Erythroblast (primary cell): ENCODE results near the gene APOO.

ENCODE experiments used
- GATA1 ChIP-seq: IDR thresholded peaks from 2 replicates; pipeline ENCODE4 v1.6.1; 2011; ENCODE audit warnings: low read depth, mild to moderate bottlenecking, control low read depth, low read length, moderate library complexity
- POLR2A ChIP-seq: IDR thresholded peaks from 2 replicates; pipeline ENCODE4 v1.6.1; 2011; ENCODE audit warnings: mild to moderate bottlenecking, low read length

GRCh38 chrX:23819385-23820234 is 88.1 kb downstream of the APOO start:
- TF ChIP-seq POLR2A (no peak), GATA1 (no peak)
